ENCODE results near the gene INSIG1.
A peak's percentile ranks its signal among the peaks of the same experiment; 100 is the strongest.

Gene INSIG1

DNA sequence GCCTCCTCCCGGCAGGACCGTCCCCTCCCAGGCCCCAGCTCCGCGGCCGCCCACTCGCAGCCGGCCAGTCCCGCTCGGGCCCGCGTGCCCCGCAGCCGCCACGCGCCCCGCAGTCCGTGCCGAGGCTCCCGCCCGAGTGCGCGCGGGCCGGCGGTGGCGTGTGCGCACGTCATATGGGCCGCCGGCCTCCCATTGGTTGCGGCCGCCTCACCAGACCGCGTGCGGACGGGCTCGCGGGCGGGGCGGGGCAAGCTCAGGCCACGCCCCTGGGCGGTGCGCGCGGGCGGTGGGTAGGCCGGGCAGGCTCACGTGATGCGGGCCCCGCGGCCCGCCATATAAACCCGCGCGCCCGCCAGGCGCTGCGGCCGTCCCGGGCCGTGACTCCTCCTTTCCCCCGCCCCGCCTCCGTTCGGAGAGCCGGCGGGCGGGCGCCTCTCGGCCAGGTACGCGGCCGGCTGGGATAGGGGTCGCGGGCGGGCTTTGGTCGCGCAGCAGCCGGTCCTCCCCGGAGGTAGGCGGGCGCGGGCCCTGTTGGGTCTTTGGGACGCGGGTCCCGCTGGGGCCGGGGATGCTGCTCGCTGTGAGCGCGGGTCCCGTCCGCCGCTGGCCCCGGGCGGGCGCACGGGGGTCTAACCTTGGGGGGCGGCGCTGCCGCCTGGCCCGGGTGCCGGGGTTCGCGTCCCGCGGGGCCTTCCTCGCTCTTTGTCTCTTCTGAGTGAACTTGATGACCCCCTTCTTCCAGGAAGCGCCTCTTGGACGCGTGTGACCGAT is at the start of gene INSIG1:
Gene INSIG1, plus strand, starts transcription at position 362 of the 771 bp plus-strand sequence. Its CDS starts 408 bp downstream, at position 770.
- TF ChIP-seq, protein P1, sequence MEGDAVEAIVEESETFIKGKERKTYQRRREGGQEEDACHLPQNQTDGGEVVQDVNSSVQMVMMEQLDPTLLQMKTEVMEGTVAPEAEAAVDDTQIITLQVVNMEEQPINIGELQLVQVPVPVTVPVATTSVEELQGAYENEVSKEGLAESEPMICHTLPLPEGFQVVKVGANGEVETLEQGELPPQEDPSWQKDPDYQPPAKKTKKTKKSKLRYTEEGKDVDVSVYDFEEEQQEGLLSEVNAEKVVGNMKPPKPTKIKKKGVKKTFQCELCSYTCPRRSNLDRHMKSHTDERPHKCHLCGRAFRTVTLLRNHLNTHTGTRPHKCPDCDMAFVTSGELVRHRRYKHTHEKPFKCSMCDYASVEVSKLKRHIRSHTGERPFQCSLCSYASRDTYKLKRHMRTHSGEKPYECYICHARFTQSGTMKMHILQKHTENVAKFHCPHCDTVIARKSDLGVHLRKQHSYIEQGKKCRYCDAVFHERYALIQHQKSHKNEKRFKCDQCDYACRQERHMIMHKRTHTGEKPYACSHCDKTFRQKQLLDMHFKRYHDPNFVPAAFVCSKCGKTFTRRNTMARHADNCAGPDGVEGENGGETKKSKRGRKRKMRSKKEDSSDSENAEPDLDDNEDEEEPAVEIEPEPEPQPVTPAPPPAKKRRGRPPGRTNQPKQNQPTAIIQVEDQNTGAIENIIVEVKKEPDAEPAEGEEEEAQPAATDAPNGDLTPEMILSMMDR (conservative IDR thresholded peaks at IDR 0.05; ENCODE audit: low read depth, low read length), result 0 out of 2 replicates have a peak, but pooled peaks have one; percentile 5
- H3K79me2 ChIP-seq (ENCODE audit: insufficient read depth, low read depth), result peaks cover 47% of the 10 kb centered on the region

GRCh38 chr7:155248366-155248756 is 49.3 kb upstream of the INSIG1 start:
- TF ChIP-seq, protein P1 (conservative IDR thresholded peaks at IDR 0.05; ENCODE audit: low read depth, low read length), result no peak
- H4K20me1 ChIP-seq (ENCODE audit: insufficient read depth), result no peaks in the 10 kb centered on the region

More for the DNA sequence above, at the start of gene INSIG1:
- no peaks in the 10 kb centered on the region for H3K27me3 ChIP-seq (ENCODE audit: insufficient read depth, low read depth)
- peak within 1 kb of the TSS; percentile 54 for H3K4me3 ChIP-seq (IDR thresholded peaks at IDR 0.05; ENCODE audit: insufficient read depth, low read depth, low read length)
- peak within 1 kb of the TSS; percentile 81 for H3K9ac ChIP-seq
- H4K20me1 ChIP-seq (ENCODE audit: insufficient read depth), result peaks cover 31% of the 10 kb centered on the region
- peaks cover 8% of the 10 kb centered on the region; the same call in 1 of the 2 replicates for H3K36me3 ChIP-seq (ENCODE audit: insufficient read depth)
- peak within 1 kb of the TSS; percentile 79 for H3K4me2 ChIP-seq
- H3K27ac ChIP-seq, result peak within 1 kb of the TSS; percentile 90
- H3K4me1 ChIP-seq (ENCODE audit: low read depth, poor library complexity, severe bottlenecking), result peaks cover 34% of the 10 kb centered on the region
- peak within 1 kb of the TSS; percentile 78 for H2AFZ ChIP-seq (ENCODE audit: low read depth)

GRCh38 chr7:155251831-155252230 is 45.8 kb upstream of the INSIG1 start:
- Histone ChIP-seq H3K4me3 (IDR thresholded peaks at IDR 0.05; ENCODE audit: insufficient read depth, low read depth, low read length) (no peak overlapping the region), H3K27ac (no peak overlapping the region), H3K4me1 (ENCODE audit: low read depth, poor library complexity, severe bottlenecking) (no peaks in the 10 kb centered on the region), H3K4me2 (no peak overlapping the region), H3K36me3 (ENCODE audit: insufficient read depth) (no peaks in the 10 kb centered on the region), H2AFZ (ENCODE audit: low read depth) (no peak overlapping the region), H3K27me3 (ENCODE audit: insufficient read depth, low read depth) (peaks cover 4% of the 10 kb centered on the region; the same call in 1 of the 2 replicates), H3K79me2 (ENCODE audit: insufficient read depth, low read depth) (no peaks in the 10 kb centered on the region), H3K9ac (no peak overlapping the region), H4K20me1 (ENCODE audit: insufficient read depth) (no peaks in the 10 kb centered on the region)
- TF ChIP-seq, protein P1 (conservative IDR thresholded peaks at IDR 0.05; ENCODE audit: low read depth, low read length), result no peak

More at GRCh38 chr7:155248366-155248756, 49.3 kb upstream of the INSIG1 start:
- H3K79me2 ChIP-seq (ENCODE audit: insufficient read depth, low read depth), result no peaks in the 10 kb centered on the region
- H3K4me2 ChIP-seq, result no peak overlapping the region
- H3K36me3 ChIP-seq (ENCODE audit: insufficient read depth), result no peaks in the 10 kb centered on the region
- H3K9ac ChIP-seq, result no peak overlapping the region
- no peak overlapping the region for H3K4me3 ChIP-seq (IDR thresholded peaks at IDR 0.05; ENCODE audit: insufficient read depth, low read depth, low read length)
- no peaks in the 10 kb centered on the region for H3K4me1 ChIP-seq (ENCODE audit: low read depth, poor library complexity, severe bottlenecking)
- no peak overlapping the region for H3K27ac ChIP-seq
- no peak overlapping the region for H2AFZ ChIP-seq (ENCODE audit: low read depth)
- H3K27me3 ChIP-seq (ENCODE audit: insufficient read depth, low read depth), result no peaks in the 10 kb centered on the region; the same call in 1 of the 2 replicates

DNA sequence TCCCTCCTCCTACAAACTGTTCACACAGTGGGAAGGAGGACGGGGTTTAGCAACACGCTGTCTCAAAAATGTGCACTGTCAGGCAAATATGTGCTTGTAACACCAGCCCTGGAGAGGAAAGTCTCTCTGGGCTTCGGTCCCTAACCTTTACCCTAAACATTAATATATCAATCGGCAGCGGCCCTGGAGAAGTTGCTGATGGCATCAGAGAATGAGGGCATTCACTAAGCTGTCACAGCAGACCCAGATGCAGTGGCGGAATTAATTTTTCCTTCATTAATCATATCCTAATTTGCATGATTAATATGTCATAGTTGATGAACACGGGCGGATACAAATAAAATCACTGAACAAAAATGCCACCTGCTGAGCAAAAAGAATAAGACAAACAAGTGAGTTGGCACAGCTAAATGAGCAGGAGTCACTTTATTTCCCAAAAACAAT is 45.2 kb upstream of the INSIG1 start:
- H3K36me3 ChIP-seq (ENCODE audit: insufficient read depth), result no peaks in the 10 kb centered on the region
- no peaks in the 10 kb centered on the region for H3K79me2 ChIP-seq (ENCODE audit: insufficient read depth, low read depth)
- H3K27me3 ChIP-seq (ENCODE audit: insufficient read depth, low read depth), result peaks cover 4% of the 10 kb centered on the region; the same call in 1 of the 2 replicates
- H2AFZ ChIP-seq (ENCODE audit: low read depth), result no peak overlapping the region
- H4K20me1 ChIP-seq (ENCODE audit: insufficient read depth), result no peaks in the 10 kb centered on the region
- no peak overlapping the region for H3K4me3 ChIP-seq (IDR thresholded peaks at IDR 0.05; ENCODE audit: insufficient read depth, low read depth, low read length)
- H3K27ac ChIP-seq, result no peak overlapping the region
- TF ChIP-seq, protein P1 (conservative IDR thresholded peaks at IDR 0.05; ENCODE audit: low read depth, low read length), result no peak
- no peaks in the 10 kb centered on the region for H3K4me1 ChIP-seq (ENCODE audit: low read depth, poor library complexity, severe bottlenecking)
- no peak overlapping the region for H3K4me2 ChIP-seq
- no peak overlapping the region for H3K9ac ChIP-seq
